K562 (cell line): Measurements from ENCODE around the gene VRK3. TPM values are rescaled to one million over a fixed set of nuclear protein-coding genes. Genes with fewer than 3 reads are reported as not detected.

Experiments
- ATAC-seq: fragments of 200-7000 bp; cut with Tn5 transposase; 3 replicates; pipeline ENCODE4 v1.9.1; 2020; ENCODE audit warnings: moderate library complexity
- BruUV-seq: library from RNA; stranded (reverse); fragments of 400-500 nt; replicated peaks from 2 replicates; lab custom pipeline; 2021; lab: Mats Ljungman, UMichigan
- CTCF ChIA-PET: fragments of 300-600 bp; formaldehyde crosslinking; extraction: SDS; loops from one replicate; lab custom pipeline; 2021; ENCODE audit warnings: low intra/inter-chr PET ratio; lab: Yijun Ruan, JAX
- POLR2A ChIA-PET: fragments of 300-600, 350-650 bp; sonication (Branson Sonifier 250); formaldehyde crosslinking; extraction: SDS; loops from one replicate; lab custom pipeline; 2021; ENCODE audit warnings: antibody characterized with exemption, inconsistent platforms; lab: Yijun Ruan, JAX
- DNase-seq, 4 experiments: peaks; one replicate each; pipeline versions ENCODE4 v3.0.0 to v3.0.0-alpha.2; 2011 to 2018; ENCODE audit warnings: low spot score in 3 of 4, mixed read lengths in 3 of 4; ENCODE audit errors: extremely low read depth in 1 of 4
- FAIRE-seq: peaks from 2 replicates; lab custom pipeline; 2011; peaks lifted over from hg19 to GRCh38; lab: Jason Lieb, UNC
- H2AFZ ChIP-seq: 2 replicates; pipeline ENCODE4 v1.6.0; 2011; ENCODE audit warnings: low read depth, low read length, control low read depth, inconsistent platforms
- H3K27ac ChIP-seq: fragments of 200-600 bp; 3 replicates; pipeline ENCODE4 v1.8.0; 2011; ENCODE audit warnings: low read depth, mild to moderate bottlenecking, control low read depth, inconsistent platforms, low read length, moderate library complexity, mixed read lengths; ENCODE audit errors: extremely low read depth
- H3K27me3 ChIP-seq, 2 experiments: fragments of 300-600 bp in 1 of 2; 2 replicates in 1 of 2; 3 replicates in 1 of 2; pipeline versions ENCODE4 v1.6.0 to v1.8.0; 2011; ENCODE audit warnings: inconsistent platforms in 2 of 2, low read length in 2 of 2, mild to moderate bottlenecking in 1 of 2, mixed read lengths in 1 of 2, moderate library complexity in 1 of 2; ENCODE audit not compliant: control insufficient read depth in 2 of 2, insufficient read depth in 2 of 2
- H3K36me3 ChIP-seq: fragments of 300-600 bp; 3 replicates; pipeline ENCODE4 v1.8.0; 2011; ENCODE audit warnings: mild to moderate bottlenecking, low read length, inconsistent platforms; ENCODE audit not compliant: control insufficient read depth, insufficient read depth
- H3K4me1 ChIP-seq, 2 experiments: fragments of 200-600 bp in 1 of 2; replicated peaks in 1 of 2; 2 replicates in 1 of 2; 3 replicates in 1 of 2; pipeline versions ENCODE4 v1.5.1 to v1.8.0; 2011; ENCODE audit warnings: inconsistent platforms in 2 of 2, low read length in 2 of 2, mild to moderate bottlenecking in 1 of 2, mixed read lengths in 1 of 2, moderate library complexity in 1 of 2; ENCODE audit not compliant: control insufficient read depth in 2 of 2, insufficient read depth in 2 of 2
- H3K4me2 ChIP-seq: 2 replicates; pipeline ENCODE4 v1.6.1; 2011; ENCODE audit warnings: low read length, control low read depth, inconsistent platforms, mixed read lengths; ENCODE audit not compliant: insufficient read depth
- H3K4me3 ChIP-seq: fragments of 200-600 bp; sonication (generic), shearing (Covaris generic); 2 replicates; pipeline ENCODE4 v1.5.1; 2016; ENCODE audit warnings: control low read depth, inconsistent platforms
- H3K79me2 ChIP-seq: fragments of 200-600 bp; 3 replicates; pipeline ENCODE4 v1.8.0; 2011; ENCODE audit warnings: low read length, inconsistent platforms; ENCODE audit not compliant: control insufficient read depth, insufficient read depth
- H3K9ac ChIP-seq, 2 experiments: 2 replicates each; pipeline versions ENCODE4 v1.6.0 to v1.6.1; 2011; ENCODE audit warnings: low read depth in 2 of 2, low read length in 2 of 2, control low read depth in 1 of 2, inconsistent platforms in 1 of 2, mild to moderate bottlenecking in 1 of 2, mixed read lengths in 1 of 2; ENCODE audit not compliant: insufficient read depth in 1 of 2
- H3K9me1 ChIP-seq: one replicate; pipeline ENCODE4 v1.6.0; 2011; ENCODE audit warnings: inconsistent platforms, mild to moderate bottlenecking, low read length, moderate library complexity; ENCODE audit not compliant: control insufficient read depth, insufficient read depth
- H3K9me3 ChIP-seq: replicated peaks from 2 replicates; pipeline ENCODE4 v1.5.1; 2011; ENCODE audit warnings: low read depth, low read length, inconsistent platforms; ENCODE audit not compliant: control insufficient read depth, insufficient read depth
- H4K20me1 ChIP-seq: replicated peaks from 2 replicates; pipeline ENCODE4 v1.6.1; 2011; ENCODE audit warnings: low read length, inconsistent platforms, mixed read lengths; ENCODE audit not compliant: control insufficient read depth, insufficient read depth
- BRD4 ChIP-seq: fragments of 200-600 bp; sonication (generic); IDR thresholded peaks from 2 replicates; pipeline ENCODE4 v1.6.1; 2017; ENCODE audit warnings: inconsistent platforms
- C11orf30 ChIP-seq: fragments of 450-650 bp; IDR thresholded peaks from 2 replicates; pipeline ENCODE4 v1.6.1; 2016; ENCODE audit warnings: low read depth, mild to moderate bottlenecking
- HDAC2 ChIP-seq: fragments of 450-650 bp; IDR thresholded peaks from 2 replicates; pipeline ENCODE4 v1.6.1; 2016; ENCODE audit warnings: mild to moderate bottlenecking
- HOMEZ ChIP-seq: fragments of 250-450 bp; sonication (Bioruptor Pico); IDR thresholded peaks from 2 replicates; pipeline ENCODE4 v1.4.0; 2020; ENCODE audit warnings: mild to moderate bottlenecking, moderate library complexity
- KAT7 ChIP-seq: sonication (generic); formaldehyde crosslinking; IDR thresholded peaks from 2 replicates; pipeline ENCODE4 v1.8.0; 2022; ENCODE audit warnings: missing genetic modification reagents, mild to moderate bottlenecking, borderline replicate concordance
- RFX1 ChIP-seq: fragments of 450-650 bp; IDR thresholded peaks from 2 replicates; pipeline ENCODE4 v1.6.1; 2016; ENCODE audit warnings: mild to moderate bottlenecking, moderate library complexity
- SPI1 ChIP-seq: IDR thresholded peaks from 2 replicates; pipeline ENCODE4 v1.6.1; 2011; ENCODE audit warnings: low read depth, low read length, control low read depth, borderline replicate concordance
- ZEB2 ChIP-seq: fragments of 450-650 bp; IDR thresholded peaks from 2 replicates; pipeline ENCODE4 v1.6.1; 2016
- ZNF316 ChIP-seq: fragments of 450-650 bp; IDR thresholded peaks from 2 replicates; pipeline ENCODE4 v1.6.1; 2016
- WGBS: fragments of 100-300 bp; shearing (Covaris generic); methylation state at CpG from one replicate; pipeline ENCODE4 v1.1.6; 2016; ENCODE audit warnings: low coverage, mixed read lengths; ENCODE audit not compliant: insufficient coverage; ENCODE audit errors: missing lambda C conversion rate; 5-methylcytosine and 5-hydroxymethylcytosine counted together
- in situ Hi-C: fragments of 300-500 bp; cut with MboI; formaldehyde crosslinking; loops from 4 replicates; pipeline ENCODE4 v1.15.0; 2018; ENCODE audit warnings: inconsistent platforms, mixed read lengths
- intact Hi-C: fragments of 100-400 bp; cut with micrococcal nuclease; formaldehyde crosslinking; loops from 2 replicates; pipeline ENCODE4 v1.14.2; 2022
- polyA plus RNA-seq, 8 experiments: library from polyadenylated mRNA; depleted of rRNA in 4 of 8; stranded (reverse) in 5 of 8; unstranded in 3 of 8; fragments of >200 nt; fragmentation: Nextera tagmentation in 2 of 8; fragmentation: Illumina TruSeq in 1 of 8; extraction: Ambion mirVana in 2 of 8; extraction: Trizol in 1 of 8; gene quantifications; 2 replicates each; pipeline versions ENCODE4 v1.2.1 to v1.2.3, GENCODE V29; 2011 to 2014; ENCODE audit warnings: inconsistent platforms in 1 of 8, missing spikeins in 1 of 8
- total RNA-seq, 7 experiments: library from RNA; depleted of rRNA in 6 of 7; stranded (reverse); fragments of >200 nt in 6 of 7; fragmentation: Illumina TruSeq in 2 of 7; extraction: Trizol in 2 of 7; gene quantifications; 2 replicates each; pipeline versions ENCODE4 v1.2.1 to v1.2.3, GENCODE V29; 2011 to 2021; ENCODE audit warnings: low replicate concordance in 1 of 7

The VRK3 gene
- total and polyA plus RNA-seq, 9 of the 15 experiments (the other 6 are each of a cell fraction or from before 2014, with no cell fraction given), result 25.6 to 94.3 (median 42.9) TPM

- no peak for DNase-seq
- no peaks in the 10 kb centered on the region for H3K9me1 ChIP-seq
- H3K9me3 ChIP-seq, result no peaks in the 10 kb centered on the region
- TF ChIP-seq KAT7 (CRISPR knock-in tag) (peak; percentile 71; the same call in 1 of the 2 replicates), HDAC2 (no peak), BRD4 (peak; percentile 37; the same call in 1 of the 2 replicates), RFX1 (peak; percentile 79), ZEB2 (0 out of 2 replicates have a peak, but pooled peaks have one; percentile 65)
- TF ChIP-seq, all 486 proteins: peak for 4
- H3K4me2 ChIP-seq, result peak overlapping the region; percentile 92
- WGBS, result 1% methylated on average over 10 of the region's 10 CpGs
- CTCF ChIA-PET, result no interaction called here
- H2AFZ ChIP-seq, result peak overlapping the region; percentile 94
- peak overlapping the region; percentile 85 for H3K27ac ChIP-seq
- in situ Hi-C loops, result no loop called here
- H4K20me1 ChIP-seq, result peaks cover 4% of the 10 kb centered on the region
- peak overlapping the region; percentile 72 for H3K4me3 ChIP-seq
- ATAC-seq (peak; percentile 43), FAIRE-seq (peak; percentile 65)
- H3K4me1 ChIP-seq, result peaks cover 13 to 18% of the 10 kb centered on the region in 2 experiments; a peak in 4 of 5 replicates
- BruUV-seq, result TSS peak; percentile 87
- peaks cover 77% of the 10 kb centered on the region for H3K79me2 ChIP-seq
- POLR2A ChIA-PET, result interaction anchor here (0.7 to 2.2 kb wide), 5 partner anchors 14 to 58 kb away, joined by 3 to 7 read pairs (median 5); no protein-coding TSS in a partner anchor
- intact Hi-C loops, result no loop called here
- peaks cover 33% of the 10 kb centered on the region; the same call in 2 of the 3 replicates for H3K36me3 ChIP-seq
- H3K9ac ChIP-seq, result peak overlapping the region; percentile 85 to 98
- H3K27me3 ChIP-seq, result no peaks in the 10 kb centered on the region
These were observed 502 bp downstream of the VRK3 start for GRCh38 chr19:50024719-50025021.

- no peaks in the 10 kb centered on the region for H3K9me3 ChIP-seq
These were observed 2.3 kb downstream of the VRK3 start for GRCh38 chr19:50022823-50023222.

More at GRCh38 chr19:50022823-50023222, 2.3 kb downstream of the VRK3 start:
- no peak overlapping the region for H3K27ac ChIP-seq
- no peak overlapping the region for H3K4me3 ChIP-seq
- WGBS, result 36% methylated on average over 7 of the region's 7 CpGs
- peaks cover 32% of the 10 kb centered on the region; the same call in 2 of the 3 replicates for H3K36me3 ChIP-seq
- FAIRE-seq, result no peak
- POLR2A ChIA-PET, result interaction anchor here (0.9 kb wide), 1 partner anchor 8 kb away, joined by 3 read pairs; no protein-coding TSS in a partner anchor
- CTCF ChIA-PET, result no interaction called here
- peaks cover 4% of the 10 kb centered on the region for H4K20me1 ChIP-seq
- peaks cover 60% of the 10 kb centered on the region for H3K79me2 ChIP-seq
- H3K9ac ChIP-seq, result no peak overlapping the region
- no TSS peak for BruUV-seq
- ATAC-seq, result no peak
- in situ Hi-C loops, result no loop called here
- no peaks in the 10 kb centered on the region for H3K9me1 ChIP-seq
- DNase-seq, result no peak
- TF ChIP-seq SPI1, result 0 out of 2 replicates have a peak, but pooled peaks have one; percentile 16
- TF ChIP-seq HOMEZ, result no peak
- 0 out of 2 replicates have a peak, but pooled peaks have one; percentile 17 for TF ChIP-seq ZNF316
- TF ChIP-seq C11orf30, result 0 out of 2 replicates have a peak, but pooled peaks have one; percentile 21
- TF ChIP-seq, all 486 proteins: peak for 3
- H3K4me2 ChIP-seq, result no peak overlapping the region; the same call in 1 of the 2 replicates
- H2AFZ ChIP-seq, result no peak overlapping the region
- peaks cover 13 to 18% of the 10 kb centered on the region in 2 experiments; a peak in 4 of 5 replicates for H3K4me1 ChIP-seq
- H3K27me3 ChIP-seq, result no peaks in the 10 kb centered on the region
- intact Hi-C loops, result no loop called here
